Esophagus squamous epithelium (tissue), 4 donors: ENCODE results near the gene SFRP5.

Experiments used
- CTCF ChIP-seq, 6 experiments: fragments of 450-650 bp in 4 of 6; fragments of 200-600 bp in 2 of 6; sonication (generic) in 2 of 6; IDR thresholded peaks; one replicate each; pipeline ENCODE4 v1.5.1; 2016 to 2019; ENCODE audit warnings: antibody characterized with exemption in 6 of 6, mild to moderate bottlenecking in 4 of 6, moderate library complexity in 4 of 6
- POLR2A ChIP-seq, 4 donors: fragments of 450-650 bp; IDR thresholded peaks; one replicate each; pipeline ENCODE4 v1.6.1; 2017; ENCODE audit warnings: antibody characterized with exemption in 4 of 4, mild to moderate bottlenecking in 4 of 4, moderate library complexity in 3 of 4

- TF ChIP-seq POLR2A (IDR thresholded peaks at IDR 0.05) (no peak), CTCF (IDR thresholded peaks at IDR 0.05) (no peak)
Observed at GRCh38 chr10:97770255-97770654, 1.5 kb downstream of the SFRP5 start.
